Measurements from ENCODE around the gene SLC25A1. TPM values are rescaled to one million over a fixed set of nuclear protein-coding genes. Genes with fewer than 3 reads are reported as not detected.
"Not testable (repeated sequence)": the region's sequence is repeated elsewhere in the genome, so short reads cannot be mapped to it uniquely, and the experiment has no call there.

Gene SLC25A1
- total and polyA plus RNA-seq, 2 of the 4 experiments (the other 2 are of a cell fraction) = 41.0 to 56.5 TPM

- H3K9me1 ChIP-seq (ENCODE audit: insufficient read depth, low read length); H3K4me3 ChIP-seq (ENCODE audit: insufficient read depth, low read depth, low read length); H3K79me1 ChIP-seq (ENCODE audit: low read depth in 1 of 2, low read length in 2 of 2); BruUV-seq (replicated peaks); H2BK20ac ChIP-seq (ENCODE audit: low read depth, low read length); POLR2A ChIA-PET (ENCODE audit: unreplicated experiment); in situ Hi-C loops (cut with MboI; ENCODE audit: low sequenced_read_pairs); H3K9me3 ChIP-seq (ENCODE audit: control insufficient read depth, insufficient read depth, low read length); intact Hi-C loops (cut with micrococcal nuclease); H2BK5ac ChIP-seq (ENCODE audit: low read depth, low read length, poor library complexity, severe bottlenecking); H3K14ac ChIP-seq (replicated peaks; ENCODE audit: low read depth, low read length); H3K18ac ChIP-seq (ENCODE audit: low read depth, low read length); H2AK9ac ChIP-seq (replicated peaks; ENCODE audit: low read depth, low read length, poor library complexity); H3K56ac ChIP-seq (ENCODE audit: extremely low read depth, insufficient read depth, low read length); H3K23ac ChIP-seq (ENCODE audit: low read depth, low read length); H3K36me3 ChIP-seq (ENCODE audit: control insufficient read depth, insufficient read depth, low read length); H3K9ac ChIP-seq (ENCODE audit: low read depth, low read length); H4K20me1 ChIP-seq (ENCODE audit: insufficient read depth, low read length); DNase-seq; H3K4me1 ChIP-seq (ENCODE audit: control insufficient read depth, insufficient read depth, low read length); dilution Hi-C loops (cut with HindIII; ENCODE audit: low sequenced_read_pairs, unreplicated experiment); H3K27ac ChIP-seq (ENCODE audit: insufficient read depth, low read length); H2BK120ac ChIP-seq (ENCODE audit: low read depth, low read length); H4K91ac ChIP-seq (ENCODE audit: insufficient read depth, low read depth, low read length); H2BK15ac ChIP-seq (ENCODE audit: low read depth, low read length); ATAC-seq (ENCODE audit: low read depth); H3K4ac ChIP-seq (ENCODE audit: low read depth, low read length); H4K5ac ChIP-seq (ENCODE audit: low read depth, low read length); H4K8ac ChIP-seq (ENCODE audit: low read depth in 2 of 2, low read length in 2 of 2); H2AFZ ChIP-seq (replicated peaks; ENCODE audit: low read length, poor library complexity); H2AK5ac ChIP-seq (ENCODE audit: low read depth, low read length); H3K4me2 ChIP-seq (ENCODE audit: low read depth, low read length): not testable (repeated sequence)
- CTCF ChIA-PET = interaction anchor here (0.6 kb wide), 1 partner anchor 86 kb away, joined by 7 read pairs; no protein-coding TSS in a partner anchor
- WGBS, 2 experiments (ENCODE audit: extremely low coverage in 2 of 2, insufficient read length in 1 of 2) = 100% methylated on average over 1 of the region's 11 CpGs; no CpG with 5 or more reads in 1 of the 2 experiments
- peaks cover 14% of the 10 kb centered on the region for H3K27me3 ChIP-seq (ENCODE audit: control insufficient read depth, insufficient read depth, low read length)
Measured at GRCh38 chr22:19158649-19159048, 19.9 kb downstream of the SLC25A1 start.

GRCh38 chr22:19156109-19156508 lies 22.4 kb downstream of the SLC25A1 start:
- H4K20me1 ChIP-seq (ENCODE audit: insufficient read depth, low read length); H2AFZ ChIP-seq (replicated peaks; ENCODE audit: low read length, poor library complexity); H3K9me1 ChIP-seq (ENCODE audit: insufficient read depth, low read length); POLR2A ChIA-PET (ENCODE audit: unreplicated experiment); H2BK5ac ChIP-seq (ENCODE audit: low read depth, low read length, poor library complexity, severe bottlenecking); H3K4me3 ChIP-seq (ENCODE audit: insufficient read depth, low read depth, low read length); H2BK20ac ChIP-seq (ENCODE audit: low read depth, low read length); dilution Hi-C loops (cut with HindIII; ENCODE audit: low sequenced_read_pairs, unreplicated experiment); H2BK15ac ChIP-seq (ENCODE audit: low read depth, low read length); H2BK120ac ChIP-seq (ENCODE audit: low read depth, low read length); H3K4me1 ChIP-seq (ENCODE audit: control insufficient read depth, insufficient read depth, low read length); H3K14ac ChIP-seq (replicated peaks; ENCODE audit: low read depth, low read length); BruUV-seq (replicated peaks); H3K9me3 ChIP-seq (ENCODE audit: control insufficient read depth, insufficient read depth, low read length); H3K9ac ChIP-seq (ENCODE audit: low read depth, low read length); H3K4ac ChIP-seq (ENCODE audit: low read depth, low read length); DNase-seq; H3K27ac ChIP-seq (ENCODE audit: insufficient read depth, low read length); H2AK5ac ChIP-seq (ENCODE audit: low read depth, low read length); H3K36me3 ChIP-seq (ENCODE audit: control insufficient read depth, insufficient read depth, low read length); H3K56ac ChIP-seq (ENCODE audit: extremely low read depth, insufficient read depth, low read length); H3K18ac ChIP-seq (ENCODE audit: low read depth, low read length); in situ Hi-C loops (cut with MboI; ENCODE audit: low sequenced_read_pairs); ATAC-seq (ENCODE audit: low read depth); H3K79me1 ChIP-seq (ENCODE audit: low read depth in 1 of 2, low read length in 2 of 2); H4K91ac ChIP-seq (ENCODE audit: insufficient read depth, low read depth, low read length); intact Hi-C loops (cut with micrococcal nuclease); H4K5ac ChIP-seq (ENCODE audit: low read depth, low read length); H3K23ac ChIP-seq (ENCODE audit: low read depth, low read length); H4K8ac ChIP-seq (ENCODE audit: low read depth in 2 of 2, low read length in 2 of 2); H3K4me2 ChIP-seq (ENCODE audit: low read depth, low read length): not testable (repeated sequence)
- CTCF ChIA-PET = interaction anchor here (0.6 kb wide), 1 partner anchor 17 kb away, joined by 3 read pairs; no protein-coding TSS in a partner anchor
- H3K27me3 ChIP-seq (ENCODE audit: control insufficient read depth, insufficient read depth, low read length) = peaks cover 23% of the 10 kb centered on the region
- WGBS, 2 experiments (ENCODE audit: extremely low coverage in 2 of 2, insufficient read length in 1 of 2) = 58% methylated on average over 3 of the region's 9 CpGs; no CpG with 5 or more reads in 1 of the 2 experiments
- H2AK9ac ChIP-seq (replicated peaks; ENCODE audit: low read depth, low read length, poor library complexity) = peak overlapping the region; percentile 55
